ENCODE data around the gene ITPK1. TPM values are rescaled to one million over a fixed set of nuclear protein-coding genes. Genes with fewer than 3 reads are reported as not detected.
A peak's percentile ranks its signal among the peaks of the same experiment; 100 is the strongest.

The ITPK1 gene
- polyA plus RNA-seq, 1 of the 3 experiments (the other 2 are of a cell fraction) = 23.2 TPM

DNA sequence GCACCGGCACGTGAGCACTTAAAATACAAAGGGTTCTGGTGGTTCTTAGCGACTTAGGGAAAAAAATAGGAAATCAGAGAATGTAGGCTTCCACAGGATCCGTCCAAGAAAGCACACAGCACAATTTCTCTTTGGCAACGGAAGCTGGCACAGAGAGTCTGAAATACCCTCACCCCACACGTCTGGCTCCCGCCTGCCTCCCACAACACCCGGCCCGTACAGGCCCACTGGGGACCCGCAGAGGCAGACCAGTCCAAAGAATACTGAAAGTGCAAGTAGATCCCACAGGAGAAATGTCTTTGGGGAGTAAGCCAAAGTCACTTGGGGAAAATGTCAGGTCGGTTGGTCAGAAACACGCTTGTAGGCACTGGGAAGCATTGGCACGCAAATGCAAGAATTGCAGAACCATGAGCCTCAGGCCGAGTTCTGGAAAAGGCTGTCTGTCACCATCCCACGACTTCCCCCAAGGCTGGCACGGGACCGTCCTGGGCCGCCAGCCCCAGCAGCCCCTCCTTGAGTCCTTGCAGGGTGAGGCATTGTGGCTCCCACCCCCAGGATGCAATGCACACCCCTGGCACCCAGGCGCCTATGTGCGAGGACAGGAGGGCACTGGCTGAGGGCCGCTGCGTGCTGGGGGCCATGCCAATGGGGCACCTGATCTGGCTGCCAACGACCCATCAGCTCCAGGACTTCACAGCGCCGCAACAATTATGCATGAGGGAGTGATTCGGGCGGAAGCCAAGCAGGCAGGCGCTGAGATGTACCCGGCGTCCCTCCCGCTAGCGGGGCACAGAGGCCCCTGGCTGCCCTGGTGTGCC is 163.0 kb downstream of the ITPK1 start:
- no peaks in the 10 kb centered on the region for H3K79me2 ChIP-seq (ENCODE audit: insufficient read depth)
- no peaks in the 10 kb centered on the region for H3K27me3 ChIP-seq (ENCODE audit: insufficient read depth)
- H3K27ac ChIP-seq (ENCODE audit: low read depth in 2 of 2, low read length in 1 of 2) = peak overlapping the region in 1 of 2 experiments; percentile 56; a peak in 1 of 4 replicates
- CTCF ChIA-PET = interaction anchor here (0.6 to 6.5 kb wide), 72 partner anchors 7 to 267 kb away, joined by 3 to 100 read pairs (median 4); partner anchors contain the start of genes GON7, ITPK1 and UBR7
- H3K9me2 ChIP-seq = no peaks in the 10 kb centered on the region
- no peak overlapping the region for H3K9ac ChIP-seq
- WGBS (ENCODE audit: low lambda C conversion rate) = 93% methylated on average over 24 of the region's 32 CpGs
- TF ChIP-seq EP300 (IDR thresholded peaks at IDR 0.05; ENCODE audit: borderline replicate concordance in 1 of 2, low read depth in 1 of 2, low read length in 1 of 2) (no peak), NRF1 (IDR thresholded peaks at IDR 0.05; ENCODE audit: low read depth, low read length) (no peak), YY1 (IDR thresholded peaks at IDR 0.05; ENCODE audit: low read depth) (no peak), SIN3A (IDR thresholded peaks at IDR 0.05; ENCODE audit: borderline replicate concordance, low read depth, low read length) (no peak), GABPA (IDR thresholded peaks at IDR 0.05; ENCODE audit: low read depth) (no peak), FOXM1 (IDR thresholded peaks at IDR 0.05; ENCODE audit: low read depth) (no peak), TEAD4 (IDR thresholded peaks at IDR 0.05; ENCODE audit: borderline replicate concordance, insufficient read depth) (no peak), JUND (IDR thresholded peaks at IDR 0.05) (no peak)
- TF ChIP-seq, protein P1, sequence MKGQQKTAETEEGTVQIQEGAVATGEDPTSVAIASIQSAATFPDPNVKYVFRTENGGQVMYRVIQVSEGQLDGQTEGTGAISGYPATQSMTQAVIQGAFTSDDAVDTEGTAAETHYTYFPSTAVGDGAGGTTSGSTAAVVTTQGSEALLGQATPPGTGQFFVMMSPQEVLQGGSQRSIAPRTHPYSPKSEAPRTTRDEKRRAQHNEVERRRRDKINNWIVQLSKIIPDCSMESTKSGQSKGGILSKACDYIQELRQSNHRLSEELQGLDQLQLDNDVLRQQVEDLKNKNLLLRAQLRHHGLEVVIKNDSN (IDR thresholded peaks at IDR 0.05; ENCODE audit: borderline replicate concordance, low read depth) = no peak
- TF ChIP-seq, protein P2, sequence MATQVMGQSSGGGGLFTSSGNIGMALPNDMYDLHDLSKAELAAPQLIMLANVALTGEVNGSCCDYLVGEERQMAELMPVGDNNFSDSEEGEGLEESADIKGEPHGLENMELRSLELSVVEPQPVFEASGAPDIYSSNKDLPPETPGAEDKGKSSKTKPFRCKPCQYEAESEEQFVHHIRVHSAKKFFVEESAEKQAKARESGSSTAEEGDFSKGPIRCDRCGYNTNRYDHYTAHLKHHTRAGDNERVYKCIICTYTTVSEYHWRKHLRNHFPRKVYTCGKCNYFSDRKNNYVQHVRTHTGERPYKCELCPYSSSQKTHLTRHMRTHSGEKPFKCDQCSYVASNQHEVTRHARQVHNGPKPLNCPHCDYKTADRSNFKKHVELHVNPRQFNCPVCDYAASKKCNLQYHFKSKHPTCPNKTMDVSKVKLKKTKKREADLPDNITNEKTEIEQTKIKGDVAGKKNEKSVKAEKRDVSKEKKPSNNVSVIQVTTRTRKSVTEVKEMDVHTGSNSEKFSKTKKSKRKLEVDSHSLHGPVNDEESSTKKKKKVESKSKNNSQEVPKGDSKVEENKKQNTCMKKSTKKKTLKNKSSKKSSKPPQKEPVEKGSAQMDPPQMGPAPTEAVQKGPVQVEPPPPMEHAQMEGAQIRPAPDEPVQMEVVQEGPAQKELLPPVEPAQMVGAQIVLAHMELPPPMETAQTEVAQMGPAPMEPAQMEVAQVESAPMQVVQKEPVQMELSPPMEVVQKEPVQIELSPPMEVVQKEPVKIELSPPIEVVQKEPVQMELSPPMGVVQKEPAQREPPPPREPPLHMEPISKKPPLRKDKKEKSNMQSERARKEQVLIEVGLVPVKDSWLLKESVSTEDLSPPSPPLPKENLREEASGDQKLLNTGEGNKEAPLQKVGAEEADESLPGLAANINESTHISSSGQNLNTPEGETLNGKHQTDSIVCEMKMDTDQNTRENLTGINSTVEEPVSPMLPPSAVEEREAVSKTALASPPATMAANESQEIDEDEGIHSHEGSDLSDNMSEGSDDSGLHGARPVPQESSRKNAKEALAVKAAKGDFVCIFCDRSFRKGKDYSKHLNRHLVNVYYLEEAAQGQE (IDR thresholded peaks at IDR 0.05; ENCODE audit: low read depth, low read length) = no peak
- TF ChIP-seq, protein P3, sequence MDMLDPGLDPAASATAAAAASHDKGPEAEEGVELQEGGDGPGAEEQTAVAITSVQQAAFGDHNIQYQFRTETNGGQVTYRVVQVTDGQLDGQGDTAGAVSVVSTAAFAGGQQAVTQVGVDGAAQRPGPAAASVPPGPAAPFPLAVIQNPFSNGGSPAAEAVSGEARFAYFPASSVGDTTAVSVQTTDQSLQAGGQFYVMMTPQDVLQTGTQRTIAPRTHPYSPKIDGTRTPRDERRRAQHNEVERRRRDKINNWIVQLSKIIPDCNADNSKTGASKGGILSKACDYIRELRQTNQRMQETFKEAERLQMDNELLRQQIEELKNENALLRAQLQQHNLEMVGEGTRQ (IDR thresholded peaks at IDR 0.05; ENCODE audit: borderline replicate concordance, low read depth, low read length) = no peak
- TF ChIP-seq, protein P4, sequence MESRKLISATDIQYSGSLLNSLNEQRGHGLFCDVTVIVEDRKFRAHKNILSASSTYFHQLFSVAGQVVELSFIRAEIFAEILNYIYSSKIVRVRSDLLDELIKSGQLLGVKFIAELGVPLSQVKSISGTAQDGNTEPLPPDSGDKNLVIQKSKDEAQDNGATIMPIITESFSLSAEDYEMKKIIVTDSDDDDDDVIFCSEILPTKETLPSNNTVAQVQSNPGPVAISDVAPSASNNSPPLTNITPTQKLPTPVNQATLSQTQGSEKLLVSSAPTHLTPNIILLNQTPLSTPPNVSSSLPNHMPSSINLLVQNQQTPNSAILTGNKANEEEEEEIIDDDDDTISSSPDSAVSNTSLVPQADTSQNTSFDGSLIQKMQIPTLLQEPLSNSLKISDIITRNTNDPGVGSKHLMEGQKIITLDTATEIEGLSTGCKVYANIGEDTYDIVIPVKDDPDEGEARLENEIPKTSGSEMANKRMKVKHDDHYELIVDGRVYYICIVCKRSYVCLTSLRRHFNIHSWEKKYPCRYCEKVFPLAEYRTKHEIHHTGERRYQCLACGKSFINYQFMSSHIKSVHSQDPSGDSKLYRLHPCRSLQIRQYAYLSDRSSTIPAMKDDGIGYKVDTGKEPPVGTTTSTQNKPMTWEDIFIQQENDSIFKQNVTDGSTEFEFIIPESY (IDR thresholded peaks at IDR 0.05; ENCODE audit: borderline replicate concordance, low read depth) = no peak
- H3K36me3 ChIP-seq (replicated peaks in 1 of 2; ENCODE audit: control insufficient read depth in 1 of 2, insufficient read depth in 2 of 2, low read length in 1 of 2) = peaks cover 0 to 13% of the 10 kb centered on the region in 2 experiments
- POLR2A ChIA-PET = interaction anchor here (0.7 to 0.8 kb wide), 2 partner anchors 162 to 225 kb away, joined by 3 read pairs; no protein-coding TSS in a partner anchor
- no peaks in the 10 kb centered on the region for H4K20me1 ChIP-seq (ENCODE audit: insufficient read depth)
- H3K4me1 ChIP-seq (ENCODE audit: control insufficient read depth in 1 of 2, insufficient read depth in 2 of 2, low read depth in 1 of 2, low read length in 1 of 2) = peaks cover 0 to 50% of the 10 kb centered on the region in 2 experiments; a peak in 1 of 4 replicates
- H3F3A ChIP-seq (replicated peaks; ENCODE audit: insufficient read depth) = no peaks in the 10 kb centered on the region
- H3K4me3 ChIP-seq (ENCODE audit: low read depth in 2 of 2, low read length in 1 of 2) = no peak overlapping the region
- no peak for DNase-seq
- H3K4me2 ChIP-seq = no peak overlapping the region
- H2AFZ ChIP-seq (ENCODE audit: low read depth) = no peak overlapping the region
- H3K9me3 ChIP-seq = no peaks in the 10 kb centered on the region

All from SK-N-SH (cell line).